ENCODE measurements around the gene AIFM3.

DNA sequence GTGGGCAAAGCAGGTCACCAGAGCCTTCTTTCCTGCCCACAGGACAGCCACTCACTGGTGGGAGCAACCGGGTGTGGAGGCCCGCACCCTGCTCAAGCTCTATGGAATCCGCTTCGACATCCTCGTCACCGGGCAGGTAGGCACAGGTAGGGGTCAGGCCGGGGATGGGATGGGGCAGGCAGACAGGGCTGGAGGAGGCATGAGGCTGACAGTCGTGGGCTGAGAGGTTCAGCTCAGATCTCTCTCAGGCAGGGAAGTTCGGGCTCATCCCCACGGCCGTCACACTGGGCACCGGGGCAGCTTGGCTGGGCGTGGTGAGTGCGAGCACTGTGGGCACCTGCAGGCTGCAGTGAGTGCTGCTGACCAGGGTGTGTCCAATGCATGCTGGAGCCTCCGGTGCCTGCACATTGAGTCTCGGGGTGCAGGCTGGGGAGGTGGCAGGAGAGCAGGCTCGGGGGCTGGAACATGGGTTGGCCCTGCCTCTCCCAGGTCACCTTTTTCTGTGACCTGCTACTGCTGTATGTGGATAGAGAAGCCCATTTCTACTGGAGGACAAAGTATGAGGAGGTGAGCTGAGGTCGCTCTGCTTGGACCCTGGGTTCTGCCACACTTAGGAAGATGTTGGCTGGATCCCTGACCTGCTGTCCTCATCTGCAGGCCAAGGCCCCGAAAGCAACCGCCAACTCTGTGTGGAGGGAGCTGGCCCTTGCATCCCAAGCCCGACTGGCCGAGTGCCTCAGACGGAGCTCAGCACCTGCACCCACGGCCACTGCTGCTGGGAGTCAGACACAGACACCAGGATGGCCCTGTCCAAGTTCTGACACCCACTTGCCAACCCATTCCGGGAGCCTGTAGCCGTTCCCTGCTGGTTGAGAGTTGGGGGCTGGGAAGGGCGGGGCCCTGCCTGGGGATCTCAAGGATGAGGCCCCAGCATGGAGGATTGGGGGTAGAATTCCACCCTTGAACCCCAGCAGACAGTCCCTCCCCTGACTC lies 59.0 kb downstream of the AIFM3 start:
- TF ChIP-seq, protein P1, sequence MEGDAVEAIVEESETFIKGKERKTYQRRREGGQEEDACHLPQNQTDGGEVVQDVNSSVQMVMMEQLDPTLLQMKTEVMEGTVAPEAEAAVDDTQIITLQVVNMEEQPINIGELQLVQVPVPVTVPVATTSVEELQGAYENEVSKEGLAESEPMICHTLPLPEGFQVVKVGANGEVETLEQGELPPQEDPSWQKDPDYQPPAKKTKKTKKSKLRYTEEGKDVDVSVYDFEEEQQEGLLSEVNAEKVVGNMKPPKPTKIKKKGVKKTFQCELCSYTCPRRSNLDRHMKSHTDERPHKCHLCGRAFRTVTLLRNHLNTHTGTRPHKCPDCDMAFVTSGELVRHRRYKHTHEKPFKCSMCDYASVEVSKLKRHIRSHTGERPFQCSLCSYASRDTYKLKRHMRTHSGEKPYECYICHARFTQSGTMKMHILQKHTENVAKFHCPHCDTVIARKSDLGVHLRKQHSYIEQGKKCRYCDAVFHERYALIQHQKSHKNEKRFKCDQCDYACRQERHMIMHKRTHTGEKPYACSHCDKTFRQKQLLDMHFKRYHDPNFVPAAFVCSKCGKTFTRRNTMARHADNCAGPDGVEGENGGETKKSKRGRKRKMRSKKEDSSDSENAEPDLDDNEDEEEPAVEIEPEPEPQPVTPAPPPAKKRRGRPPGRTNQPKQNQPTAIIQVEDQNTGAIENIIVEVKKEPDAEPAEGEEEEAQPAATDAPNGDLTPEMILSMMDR (IDR thresholded peaks at IDR 0.05) = no peak
- TF ChIP-seq POLR2A (IDR thresholded peaks at IDR 0.05) = no peak
